ENCODE data around the gene ELMOD3.
"Not testable (repeated sequence)": the region's sequence is repeated elsewhere in the genome, so short reads cannot be mapped to it uniquely, and the experiment has no call there.

Gene ELMOD3

DNA sequence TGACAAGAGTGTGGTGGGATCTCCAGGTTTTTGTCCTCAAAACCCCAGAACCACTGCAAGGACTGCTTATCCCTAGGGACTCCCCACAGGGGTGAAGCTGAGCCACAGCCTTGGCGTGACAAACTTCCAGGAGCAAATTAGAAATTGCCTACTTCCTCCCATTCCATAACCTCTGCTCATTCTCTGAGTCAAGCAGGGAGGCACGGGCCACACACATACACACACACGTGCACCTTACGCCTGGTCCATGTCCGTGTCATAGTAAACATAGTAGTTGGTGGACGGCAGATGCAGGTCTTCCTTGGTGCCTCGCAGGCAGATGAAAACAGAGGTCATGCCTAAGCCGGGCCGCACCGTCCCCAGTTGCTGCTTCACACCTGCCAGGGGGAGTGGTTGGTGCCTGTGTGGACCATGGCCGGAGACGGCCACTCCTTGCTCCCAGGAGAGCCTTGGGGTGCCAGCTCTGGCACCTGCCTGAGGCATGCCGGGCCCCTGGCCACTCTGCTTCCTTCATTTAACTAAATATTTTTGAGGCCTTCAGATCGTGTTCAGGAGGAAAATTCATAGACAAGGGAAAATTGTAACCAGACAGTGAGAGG is 10.1 kb upstream of the ELMOD3 start:
- H3K27ac ChIP-seq (ENCODE audit: low read length) = no peak overlapping the region
- H3K4me3 ChIP-seq (ENCODE audit: low read length) = no peak overlapping the region
- no CpG with 5 or more reads among the region's 14 CpGs for WGBS (ENCODE audit: insufficient coverage, insufficient read length)
- H3K27me3 ChIP-seq (ENCODE audit: control insufficient read depth, insufficient read depth, low read length) = no peaks in the 10 kb centered on the region
- H3K9me3 ChIP-seq (ENCODE audit: control insufficient read depth, insufficient read depth, low read length) = no peaks in the 10 kb centered on the region
- no peaks in the 10 kb centered on the region for H3K36me3 ChIP-seq (ENCODE audit: control insufficient read depth, insufficient read depth, low read length)
- DNase-seq (ENCODE audit: low read depth, low spot score) = no peak
- H3K4me1 ChIP-seq (ENCODE audit: control insufficient read depth, insufficient read depth, low read length) = no peaks in the 10 kb centered on the region; the same call in 1 of the 2 replicates

DNA sequence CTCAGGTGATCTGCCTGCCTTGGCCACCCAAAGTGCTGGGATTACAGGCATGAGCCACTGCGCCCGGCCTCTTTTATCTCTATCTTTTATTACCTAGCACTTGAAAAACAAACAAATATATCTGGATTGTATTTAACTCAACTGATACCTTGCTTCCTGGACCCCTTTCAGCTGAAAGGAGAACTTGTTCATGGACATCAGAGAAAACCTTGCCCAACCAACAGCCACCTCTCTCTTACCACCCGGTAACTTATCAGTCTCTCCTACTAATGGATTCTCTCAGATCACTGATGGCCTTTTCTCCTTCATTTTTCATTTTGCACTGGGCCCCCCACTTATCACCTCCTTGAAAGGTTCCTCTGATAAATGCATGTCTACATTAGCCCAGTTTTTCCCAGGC is 7.0 kb upstream of the ELMOD3 start:
- no peak overlapping the region for H3K27ac ChIP-seq (ENCODE audit: low read length)
- WGBS (ENCODE audit: insufficient coverage, insufficient read length) = no CpG with 5 or more reads among the region's 3 CpGs
- no peaks in the 10 kb centered on the region for H3K4me1 ChIP-seq (ENCODE audit: control insufficient read depth, insufficient read depth, low read length)
- no peaks in the 10 kb centered on the region for H3K9me3 ChIP-seq (ENCODE audit: control insufficient read depth, insufficient read depth, low read length)
- no peaks in the 10 kb centered on the region for H3K27me3 ChIP-seq (ENCODE audit: control insufficient read depth, insufficient read depth, low read length)
- no peak overlapping the region for H3K4me3 ChIP-seq (ENCODE audit: low read length)
- H3K36me3 ChIP-seq (ENCODE audit: control insufficient read depth, insufficient read depth, low read length) = peaks cover 3% of the 10 kb centered on the region; the same call in 1 of the 2 replicates
- DNase-seq (ENCODE audit: low read depth, low spot score) = no peak

DNA sequence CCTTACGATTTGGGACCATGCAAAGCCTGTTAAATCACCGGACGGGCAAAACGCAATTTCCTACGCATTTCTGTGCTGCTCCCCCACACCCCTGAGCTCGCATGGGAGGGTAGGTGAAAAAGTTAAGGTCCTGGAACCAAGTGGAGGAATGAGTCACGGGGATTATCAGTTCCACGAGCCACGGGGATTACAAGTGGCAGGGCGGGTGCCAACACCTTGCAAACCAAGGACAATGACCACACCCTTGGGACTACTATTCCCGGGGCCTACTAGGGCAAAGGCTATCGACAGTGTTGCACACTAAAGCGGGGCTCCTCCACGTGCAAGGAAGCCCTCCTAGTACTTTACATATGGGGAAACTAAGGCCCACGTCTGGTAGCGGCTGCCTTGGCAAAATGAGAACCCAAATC is 688 bp upstream of the ELMOD3 start:
- Histone ChIP-seq H3K27me3 (ENCODE audit: control insufficient read depth, insufficient read depth, low read length) (no peaks in the 10 kb centered on the region), H3K4me3 (ENCODE audit: low read length) (peak overlapping the region; percentile 54; the same call in 1 of the 2 replicates), H3K27ac (ENCODE audit: low read length) (no peak overlapping the region), H3K9me3 (ENCODE audit: control insufficient read depth, insufficient read depth, low read length) (no peaks in the 10 kb centered on the region), H3K4me1 (ENCODE audit: control insufficient read depth, insufficient read depth, low read length) (0 out of 2 replicates have a peak, but pooled peaks cover 3% of the 10 kb centered on the region), H3K36me3 (ENCODE audit: control insufficient read depth, insufficient read depth, low read length) (peaks cover 3% of the 10 kb centered on the region; the same call in 1 of the 2 replicates)
- no peak for DNase-seq (ENCODE audit: low read depth, low spot score)
- WGBS (ENCODE audit: insufficient coverage, insufficient read length) = no CpG with 5 or more reads among the region's 16 CpGs

DNA sequence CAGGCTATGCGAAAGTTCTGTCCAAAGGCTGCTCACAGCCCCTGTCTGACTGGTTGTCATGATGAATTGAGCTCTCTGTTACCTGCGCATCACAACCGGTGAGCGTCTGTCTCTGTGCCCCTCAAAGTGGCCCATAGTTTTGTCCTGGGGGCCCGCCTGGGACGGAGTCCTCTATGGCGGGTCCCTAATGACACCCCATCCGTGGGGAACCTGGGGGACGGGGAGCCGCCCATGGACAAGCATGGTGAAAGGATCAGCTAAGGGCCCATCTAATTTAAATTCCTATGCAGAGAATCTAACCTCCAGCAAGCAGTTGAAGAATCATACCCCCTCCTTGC is 473 bp downstream of the ELMOD3 start:
- Histone ChIP-seq H3K4me1 (ENCODE audit: control insufficient read depth, insufficient read depth, low read length) (0 out of 2 replicates have a peak, but pooled peaks cover 3% of the 10 kb centered on the region), H3K4me3 (ENCODE audit: low read length) (peak overlapping the region; percentile 78; the same call in 1 of the 2 replicates), H3K27me3 (ENCODE audit: control insufficient read depth, insufficient read depth, low read length) (no peaks in the 10 kb centered on the region), H3K9me3 (ENCODE audit: control insufficient read depth, insufficient read depth, low read length) (no peaks in the 10 kb centered on the region), H3K27ac (ENCODE audit: low read length) (no peak overlapping the region), H3K36me3 (ENCODE audit: control insufficient read depth, insufficient read depth, low read length) (no peaks in the 10 kb centered on the region)
- no CpG with 5 or more reads among the region's 10 CpGs for WGBS (ENCODE audit: insufficient coverage, insufficient read length)
- no peak for DNase-seq (ENCODE audit: low read depth, low spot score)

DNA sequence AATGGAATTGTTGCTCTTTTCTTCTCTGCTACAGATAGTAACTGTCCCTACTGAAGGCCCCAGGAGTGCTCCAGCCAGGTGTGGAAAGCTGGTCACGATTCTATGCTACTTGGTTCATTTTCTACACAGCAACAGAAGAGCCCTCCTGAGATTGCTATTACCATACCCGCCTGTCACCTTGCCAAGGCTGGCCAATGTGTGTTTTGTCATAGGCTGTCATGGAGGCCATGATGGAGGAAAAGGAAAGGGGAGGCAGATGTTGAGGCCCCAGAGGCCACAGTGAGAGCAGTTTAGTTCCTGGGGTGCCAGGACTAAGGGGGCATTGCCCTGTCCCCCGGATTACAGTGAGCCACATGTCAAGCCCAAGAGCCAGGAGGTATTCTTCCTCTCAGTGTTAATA is 952 bp downstream of the ELMOD3 start:
- WGBS (ENCODE audit: insufficient coverage, insufficient read length) = no CpG with 5 or more reads among the region's 3 CpGs
- no peak for DNase-seq (ENCODE audit: low read depth, low spot score)
- Histone ChIP-seq H3K4me1 (ENCODE audit: control insufficient read depth, insufficient read depth, low read length) (0 out of 2 replicates have a peak, but pooled peaks cover 3% of the 10 kb centered on the region), H3K36me3 (ENCODE audit: control insufficient read depth, insufficient read depth, low read length) (no peaks in the 10 kb centered on the region), H3K27ac (ENCODE audit: low read length) (no peak overlapping the region), H3K9me3 (ENCODE audit: control insufficient read depth, insufficient read depth, low read length) (no peaks in the 10 kb centered on the region), H3K4me3 (ENCODE audit: low read length) (no peak overlapping the region), H3K27me3 (ENCODE audit: control insufficient read depth, insufficient read depth, low read length) (no peaks in the 10 kb centered on the region)

DNA sequence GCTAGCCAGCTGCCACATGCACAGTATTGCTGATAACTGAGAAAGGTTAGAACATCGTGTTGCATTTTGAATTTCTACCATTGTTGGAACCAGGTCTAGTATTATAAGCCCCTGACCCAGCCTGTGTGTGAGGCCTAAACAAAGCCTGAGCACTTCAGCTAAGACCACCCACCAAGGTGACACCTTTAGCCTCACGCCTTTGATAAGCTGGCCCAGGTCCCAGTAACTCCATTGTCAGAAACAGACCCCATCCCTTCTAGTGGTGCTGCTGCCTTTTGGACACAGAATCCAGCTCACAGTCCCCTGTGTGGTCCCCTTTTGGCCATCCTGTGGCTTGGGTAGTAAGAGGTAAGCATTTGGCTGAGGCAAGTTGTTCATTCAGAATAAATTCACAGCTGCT is 1.6 kb downstream of the ELMOD3 start:
- Histone ChIP-seq H3K4me1 (ENCODE audit: control insufficient read depth, insufficient read depth, low read length) (0 out of 2 replicates have a peak, but pooled peaks cover 3% of the 10 kb centered on the region), H3K36me3 (ENCODE audit: control insufficient read depth, insufficient read depth, low read length) (no peaks in the 10 kb centered on the region), H3K27ac (ENCODE audit: low read length) (no peak overlapping the region), H3K9me3 (ENCODE audit: control insufficient read depth, insufficient read depth, low read length) (no peaks in the 10 kb centered on the region), H3K4me3 (ENCODE audit: low read length) (no peak overlapping the region), H3K27me3 (ENCODE audit: control insufficient read depth, insufficient read depth, low read length) (no peaks in the 10 kb centered on the region)
- no CpG with 5 or more reads among the region's 2 CpGs for WGBS (ENCODE audit: insufficient coverage, insufficient read length)
- DNase-seq (ENCODE audit: low read depth, low spot score) = no peak

DNA sequence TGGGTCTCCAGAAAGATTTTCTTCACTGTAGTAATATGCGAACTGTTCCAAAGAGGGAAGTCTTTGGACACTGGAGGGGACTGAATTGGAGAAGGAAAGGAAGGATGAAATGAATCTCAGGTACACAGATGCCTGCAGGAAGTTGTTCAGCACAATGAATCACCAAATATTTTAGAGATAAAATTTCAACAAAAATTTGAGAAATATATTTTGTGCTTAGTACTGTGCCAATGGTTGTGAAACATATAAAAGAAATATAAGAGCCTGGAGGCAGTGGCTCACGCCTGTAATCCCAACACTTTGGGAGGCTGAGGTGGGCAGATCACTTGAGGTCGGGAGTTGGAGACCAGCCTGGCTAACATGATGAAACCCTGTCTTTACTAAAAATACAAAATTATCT is 3.2 kb downstream of the ELMOD3 start:
- no CpG with 5 or more reads among the region's 3 CpGs for WGBS (ENCODE audit: insufficient coverage, insufficient read length)
- Histone ChIP-seq H3K4me1 (ENCODE audit: control insufficient read depth, insufficient read depth, low read length) (0 out of 2 replicates have a peak, but pooled peaks cover 3% of the 10 kb centered on the region), H3K4me3 (ENCODE audit: low read length) (no peak overlapping the region), H3K9me3 (ENCODE audit: control insufficient read depth, insufficient read depth, low read length) (no peaks in the 10 kb centered on the region), H3K36me3 (ENCODE audit: control insufficient read depth, insufficient read depth, low read length) (no peaks in the 10 kb centered on the region), H3K27ac (ENCODE audit: low read length) (no peak overlapping the region), H3K27me3 (ENCODE audit: control insufficient read depth, insufficient read depth, low read length) (no peaks in the 10 kb centered on the region)
- DNase-seq (ENCODE audit: low read depth, low spot score) = no peak

DNA sequence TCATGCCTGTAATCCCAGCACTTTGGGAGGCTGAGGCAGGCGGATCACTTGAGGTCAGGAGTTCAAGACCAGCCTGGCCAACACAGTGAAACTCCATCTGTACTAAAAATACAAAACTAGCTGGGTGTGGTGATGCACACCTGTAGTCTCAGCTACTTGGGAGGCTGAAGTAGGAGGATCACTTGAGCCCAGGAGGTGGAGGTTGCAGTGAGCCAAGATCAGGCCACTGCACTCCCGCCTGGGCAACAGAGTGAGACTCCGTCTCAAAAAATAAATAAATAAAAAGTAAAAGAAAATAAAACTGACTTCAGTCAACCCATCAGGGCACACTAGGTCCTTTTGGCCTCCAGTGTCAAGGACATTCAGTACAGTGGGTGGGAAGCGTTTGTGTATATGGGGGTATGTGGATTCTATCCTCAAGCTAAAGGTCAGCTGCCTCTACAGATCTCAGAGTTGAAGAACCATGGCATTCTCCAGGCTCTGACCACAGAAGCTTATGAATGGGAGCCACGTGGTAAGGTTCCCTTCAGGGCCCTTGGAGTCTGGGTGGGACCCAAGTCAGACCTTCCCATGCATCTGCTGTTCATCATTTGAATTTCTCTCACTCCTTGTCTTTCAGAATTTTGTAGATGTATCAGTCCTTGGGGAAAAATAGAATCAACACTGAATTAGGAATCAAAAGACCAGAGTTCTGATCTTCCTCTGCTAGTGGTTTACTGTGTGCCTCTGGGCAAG is 8.3 kb downstream of the ELMOD3 start:
- not testable (repeated sequence) for H3K36me3 ChIP-seq (ENCODE audit: control insufficient read depth, insufficient read depth, low read length); DNase-seq (ENCODE audit: low read depth, low spot score); H3K4me3 ChIP-seq (ENCODE audit: low read length); H3K9me3 ChIP-seq (ENCODE audit: control insufficient read depth, insufficient read depth, low read length); H3K27me3 ChIP-seq (ENCODE audit: control insufficient read depth, insufficient read depth, low read length); H3K27ac ChIP-seq (ENCODE audit: low read length); H3K4me1 ChIP-seq (ENCODE audit: control insufficient read depth, insufficient read depth, low read length)
- no CpG with 5 or more reads among the region's 5 CpGs for WGBS (ENCODE audit: insufficient coverage, insufficient read length)

DNA sequence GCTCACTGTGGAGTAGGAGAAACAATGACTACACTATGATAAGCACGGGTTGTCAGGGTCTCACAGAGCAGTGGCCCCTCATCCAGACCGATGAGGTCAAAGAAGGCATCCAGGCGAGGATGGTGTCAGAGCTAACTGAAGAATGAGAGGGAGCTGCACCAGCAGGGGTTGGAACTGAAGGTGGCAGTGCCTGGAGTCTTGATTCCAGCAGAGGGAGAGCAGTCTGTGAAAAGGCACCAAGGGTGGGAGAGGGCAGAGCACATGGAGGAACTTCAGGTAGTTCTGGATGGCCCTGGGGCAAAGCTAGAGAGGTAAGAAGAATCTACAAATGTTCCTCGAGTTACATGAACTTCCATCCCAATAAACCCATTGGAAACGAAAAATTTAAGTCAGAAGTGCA is 12.6 kb downstream of the ELMOD3 start:
- H3K36me3 ChIP-seq (ENCODE audit: control insufficient read depth, insufficient read depth, low read length) = no peaks in the 10 kb centered on the region
- H3K4me3 ChIP-seq (ENCODE audit: low read length) = no peak overlapping the region
- no peaks in the 10 kb centered on the region for H3K9me3 ChIP-seq (ENCODE audit: control insufficient read depth, insufficient read depth, low read length)
- H3K27ac ChIP-seq (ENCODE audit: low read length) = no peak overlapping the region
- no CpG with 5 or more reads among the region's 5 CpGs for WGBS (ENCODE audit: insufficient coverage, insufficient read length)
- no peak for DNase-seq (ENCODE audit: low read depth, low spot score)
- H3K27me3 ChIP-seq (ENCODE audit: control insufficient read depth, insufficient read depth, low read length) = no peaks in the 10 kb centered on the region
- H3K4me1 ChIP-seq (ENCODE audit: control insufficient read depth, insufficient read depth, low read length) = no peaks in the 10 kb centered on the region

DNA sequence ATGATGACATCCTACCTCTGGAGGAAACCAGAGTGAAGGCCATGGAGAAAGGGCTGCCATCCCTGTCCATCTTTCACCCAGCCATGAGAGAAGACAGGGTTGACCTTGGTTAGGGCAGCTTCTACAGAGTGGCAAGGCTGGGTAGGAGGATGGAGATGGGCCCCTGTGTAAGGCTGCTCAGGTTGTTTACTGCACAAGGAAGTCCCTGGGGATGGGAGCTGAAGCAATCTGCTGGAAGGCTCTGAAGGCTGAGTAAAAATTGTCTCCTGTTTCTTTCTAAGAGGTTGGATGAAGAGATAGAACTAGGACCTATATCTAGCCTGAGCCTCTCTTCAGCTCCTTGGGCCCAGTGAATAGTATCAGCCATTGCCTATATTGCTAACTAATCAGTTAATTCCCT is 14.4 kb downstream of the ELMOD3 start:
- H3K36me3 ChIP-seq (ENCODE audit: control insufficient read depth, insufficient read depth, low read length) = no peaks in the 10 kb centered on the region
- no peaks in the 10 kb centered on the region for H3K4me1 ChIP-seq (ENCODE audit: control insufficient read depth, insufficient read depth, low read length)
- no peaks in the 10 kb centered on the region for H3K27me3 ChIP-seq (ENCODE audit: control insufficient read depth, insufficient read depth, low read length)
- no peaks in the 10 kb centered on the region for H3K9me3 ChIP-seq (ENCODE audit: control insufficient read depth, insufficient read depth, low read length)
- H3K27ac ChIP-seq (ENCODE audit: low read length) = no peak overlapping the region
- H3K4me3 ChIP-seq (ENCODE audit: low read length) = no peak overlapping the region
- no peak for DNase-seq (ENCODE audit: low read depth, low spot score)

DNA sequence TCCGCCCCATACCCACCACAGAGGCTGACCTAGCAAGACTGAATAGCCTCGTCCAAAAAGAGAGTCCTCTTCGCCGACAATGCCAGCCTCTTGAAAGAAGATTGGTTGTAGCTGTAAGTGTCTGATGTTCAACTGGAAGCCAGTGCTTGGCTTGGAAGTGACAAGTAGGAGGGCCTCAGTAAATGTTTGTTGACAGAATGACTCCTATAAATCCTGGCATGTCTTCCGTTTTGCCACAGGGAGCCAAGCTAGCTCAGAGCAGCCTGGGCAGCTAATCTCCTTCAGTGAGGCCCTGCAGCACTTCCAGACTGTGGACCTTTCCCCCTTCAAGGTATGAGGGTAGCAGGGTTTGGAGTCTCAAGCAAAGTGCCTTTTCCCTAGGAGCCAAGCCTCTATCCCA is 14.9 kb downstream of the ELMOD3 start:
- no peak for DNase-seq (ENCODE audit: low read depth, low spot score)
- Histone ChIP-seq H3K4me3 (ENCODE audit: low read length) (no peak overlapping the region), H3K4me1 (ENCODE audit: control insufficient read depth, insufficient read depth, low read length) (no peaks in the 10 kb centered on the region), H3K9me3 (ENCODE audit: control insufficient read depth, insufficient read depth, low read length) (no peaks in the 10 kb centered on the region), H3K27ac (ENCODE audit: low read length) (no peak overlapping the region), H3K36me3 (ENCODE audit: control insufficient read depth, insufficient read depth, low read length) (no peaks in the 10 kb centered on the region), H3K27me3 (ENCODE audit: control insufficient read depth, insufficient read depth, low read length) (no peaks in the 10 kb centered on the region)
- no CpG with 5 or more reads among the region's 5 CpGs for WGBS (ENCODE audit: insufficient coverage, insufficient read length)

Data from iPS DF 6.9 (cell line).